Memory B cell (primary cell): ENCODE data around the gene TRMU.
A peak's percentile ranks its signal among the peaks of the same experiment; 100 is the strongest.

Experiments
- ATAC-seq: fragments of 150-1000 bp; cut with Tn5 transposase; 2 replicates; pipeline ENCODE4 v1.10.0; 2021; ENCODE audit warnings: low read depth, mild to moderate bottlenecking, moderate library complexity
- DNase-seq, 2 donors: peaks; one replicate each; pipeline ENCODE4 v3.0.0; 2022; ENCODE audit warnings: low spot score in 2 of 2
- H3K27ac Mint-ChIP-seq: one replicate; pipeline ENCODE4 v1.8.0; 2022; ENCODE audit warnings: mild to moderate bottlenecking, moderate library complexity, mixed read lengths
- H3K27me3 Mint-ChIP-seq: one replicate; pipeline ENCODE4 v1.8.0; 2022; ENCODE audit warnings: mixed read lengths
- H3K36me3 Mint-ChIP-seq: one replicate; pipeline ENCODE4 v1.8.0; 2022; ENCODE audit warnings: mild to moderate bottlenecking, mixed read lengths
- H3K4me1 Mint-ChIP-seq: one replicate; pipeline ENCODE4 v1.8.0; 2022; ENCODE audit warnings: mixed read lengths
- H3K4me3 Mint-ChIP-seq: one replicate; pipeline ENCODE4 v1.8.0; 2022; ENCODE audit warnings: mild to moderate bottlenecking, moderate library complexity, mixed read lengths
- H3K9me3 Mint-ChIP-seq: one replicate; pipeline ENCODE4 v1.8.0; 2022; ENCODE audit warnings: mixed read lengths

Gene TRMU, protein sequence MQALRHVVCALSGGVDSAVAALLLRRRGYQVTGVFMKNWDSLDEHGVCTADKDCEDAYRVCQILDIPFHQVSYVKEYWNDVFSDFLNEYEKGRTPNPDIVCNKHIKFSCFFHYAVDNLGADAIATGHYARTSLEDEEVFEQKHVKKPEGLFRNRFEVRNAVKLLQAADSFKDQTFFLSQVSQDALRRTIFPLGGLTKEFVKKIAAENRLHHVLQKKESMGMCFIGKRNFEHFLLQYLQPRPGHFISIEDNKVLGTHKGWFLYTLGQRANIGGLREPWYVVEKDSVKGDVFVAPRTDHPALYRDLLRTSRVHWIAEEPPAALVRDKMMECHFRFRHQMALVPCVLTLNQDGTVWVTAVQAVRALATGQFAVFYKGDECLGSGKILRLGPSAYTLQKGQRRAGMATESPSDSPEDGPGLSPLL

DNA sequence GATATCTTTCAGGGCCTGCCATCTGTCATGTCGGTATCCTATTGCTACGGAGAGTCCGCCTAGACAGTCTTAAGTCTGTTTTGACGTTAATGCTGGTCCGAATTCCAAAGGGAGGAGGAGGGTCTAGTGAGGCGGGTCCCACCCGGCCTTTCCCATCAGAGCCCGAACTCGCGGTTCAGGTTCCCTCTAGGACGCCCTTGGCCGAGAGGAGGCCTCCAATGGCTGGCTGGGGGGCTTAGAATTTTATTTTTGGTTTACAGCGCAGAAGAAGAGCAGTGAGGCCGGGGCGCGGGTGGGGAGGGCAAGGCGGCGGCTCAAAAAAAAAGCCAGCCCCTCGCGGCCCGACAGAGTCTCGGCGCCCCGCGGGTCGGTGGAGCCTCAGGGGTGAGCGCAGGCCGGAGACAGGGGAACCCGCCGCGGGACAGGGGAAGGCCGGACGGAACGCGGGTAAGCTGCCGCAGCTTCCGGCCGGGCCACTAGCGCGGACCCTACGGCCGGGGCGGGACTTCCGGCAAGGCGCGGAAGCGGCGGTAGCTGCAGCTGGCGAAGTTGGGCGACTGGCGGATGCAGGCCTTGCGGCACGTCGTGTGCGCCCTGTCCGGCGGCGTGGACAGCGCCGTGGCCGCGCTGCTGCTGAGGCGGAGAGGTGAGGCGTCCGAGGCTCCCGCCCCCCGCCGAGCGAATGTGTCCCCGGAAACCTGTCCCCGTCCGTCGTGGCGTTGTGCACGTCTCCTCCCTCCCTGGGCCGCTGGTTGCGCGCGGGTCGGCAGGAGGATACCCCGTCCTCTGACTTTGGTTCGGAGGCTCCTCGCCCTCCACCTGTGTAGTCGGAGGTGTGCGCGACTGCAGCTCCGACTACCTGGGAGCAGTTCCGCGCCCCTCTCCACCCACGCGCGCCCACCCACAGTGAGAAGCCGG is at the start of gene TRMU:
Gene TRMU, plus strand, starts transcription at position 514 of the 918 bp plus-strand sequence. Its CDS starts 51 bp downstream, at position 565.
- Mint-ChIP-seq H3K36me3 (peaks cover 17% of the 10 kb centered on the region), H3K27me3 (no peaks in the 10 kb centered on the region), H3K9me3 (no peaks in the 10 kb centered on the region)

DNA sequence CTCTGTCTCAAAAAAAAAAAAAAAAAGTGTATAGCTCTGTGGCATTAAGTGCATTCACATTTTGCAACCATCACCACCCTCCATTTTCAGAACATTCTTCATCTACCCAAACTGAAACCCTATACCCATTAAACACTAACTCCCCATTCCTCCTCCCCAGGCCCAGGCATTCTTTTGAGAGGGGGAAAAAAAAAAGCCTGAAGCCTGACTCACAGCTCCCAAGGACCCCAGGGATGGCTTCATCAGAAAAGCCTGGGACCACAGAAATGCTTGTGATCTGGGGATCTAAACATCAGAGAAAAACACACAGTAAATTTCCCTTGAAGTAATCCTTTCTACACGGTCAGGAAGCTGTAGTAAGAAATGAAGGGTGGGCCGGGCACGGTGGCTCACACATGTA is 49.5 kb upstream of the TRMU start:
- peaks cover 32% of the 10 kb centered on the region for H3K4me1 Mint-ChIP-seq
- H3K27ac Mint-ChIP-seq = no peak overlapping the region
- DNase-seq = no peak
- H3K36me3 Mint-ChIP-seq = peaks cover 9% of the 10 kb centered on the region
- no peaks in the 10 kb centered on the region for H3K27me3 Mint-ChIP-seq
- peaks cover 3% of the 10 kb centered on the region for H3K9me3 Mint-ChIP-seq
- H3K4me3 Mint-ChIP-seq = no peak overlapping the region
- no peak for ATAC-seq

More for the DNA sequence above, at the start of gene TRMU:
- Mint-ChIP-seq H3K4me3 (peak within 1 kb of the TSS; percentile 91), H3K4me1 (peaks cover 13% of the 10 kb centered on the region), H3K27ac (peak within 1 kb of the TSS; percentile 91)
- ATAC-seq (peak; percentile 91), DNase-seq (peak; percentile 65 to 79)

DNA sequence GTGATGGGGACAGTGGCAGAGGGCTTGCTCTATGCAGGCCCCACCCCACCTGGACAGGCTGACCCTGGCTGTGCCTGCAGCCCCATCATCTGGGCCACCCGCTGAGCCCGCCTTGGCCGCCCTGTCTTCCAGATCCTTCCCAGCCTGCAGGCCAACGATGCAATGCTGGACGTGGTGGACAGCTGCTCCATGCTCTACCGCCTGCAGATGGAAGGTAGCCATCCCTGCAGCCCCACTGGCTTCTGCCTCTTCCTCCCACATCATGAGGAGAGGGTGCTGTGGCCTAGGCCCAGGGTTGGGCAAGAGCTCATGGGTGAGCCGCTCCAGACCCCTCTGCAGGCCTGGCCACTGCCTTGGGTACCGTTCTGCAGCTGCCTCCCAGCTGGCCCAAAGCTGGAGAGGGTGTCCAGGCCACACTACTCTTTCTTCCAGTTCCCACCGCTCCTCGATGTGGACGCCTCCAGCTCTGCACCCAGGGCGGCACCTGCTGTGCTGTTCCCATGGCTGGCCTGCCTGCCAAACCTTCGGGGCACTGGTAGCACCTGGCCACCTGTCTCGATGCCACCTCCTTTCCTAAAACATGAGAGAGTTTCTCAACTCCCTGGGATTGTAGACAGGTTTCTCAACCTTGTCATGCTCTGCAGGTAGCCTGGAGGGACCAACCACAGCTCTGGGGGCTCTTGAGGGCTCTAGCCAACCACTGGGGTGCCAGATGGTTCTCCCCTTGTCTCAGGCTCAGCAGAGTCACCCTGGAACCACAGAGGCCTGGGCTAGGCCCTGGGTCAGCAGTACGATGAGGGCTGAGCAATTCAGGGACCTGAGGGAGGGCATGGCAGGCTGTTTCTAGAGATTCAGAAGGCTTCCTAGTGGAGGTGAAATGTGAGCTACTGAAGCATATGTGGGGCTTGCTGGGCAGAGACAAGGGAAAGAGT is 48.3 kb upstream of the TRMU start:
- peaks cover 8% of the 10 kb centered on the region for H3K36me3 Mint-ChIP-seq
- DNase-seq (no peak), ATAC-seq (no peak)
- peaks cover 3% of the 10 kb centered on the region for H3K9me3 Mint-ChIP-seq
- H3K27me3 Mint-ChIP-seq = no peaks in the 10 kb centered on the region
- H3K4me3 Mint-ChIP-seq = peak overlapping the region; percentile 86
- H3K4me1 Mint-ChIP-seq = peaks cover 27% of the 10 kb centered on the region
- H3K27ac Mint-ChIP-seq = peak overlapping the region; percentile 87

DNA sequence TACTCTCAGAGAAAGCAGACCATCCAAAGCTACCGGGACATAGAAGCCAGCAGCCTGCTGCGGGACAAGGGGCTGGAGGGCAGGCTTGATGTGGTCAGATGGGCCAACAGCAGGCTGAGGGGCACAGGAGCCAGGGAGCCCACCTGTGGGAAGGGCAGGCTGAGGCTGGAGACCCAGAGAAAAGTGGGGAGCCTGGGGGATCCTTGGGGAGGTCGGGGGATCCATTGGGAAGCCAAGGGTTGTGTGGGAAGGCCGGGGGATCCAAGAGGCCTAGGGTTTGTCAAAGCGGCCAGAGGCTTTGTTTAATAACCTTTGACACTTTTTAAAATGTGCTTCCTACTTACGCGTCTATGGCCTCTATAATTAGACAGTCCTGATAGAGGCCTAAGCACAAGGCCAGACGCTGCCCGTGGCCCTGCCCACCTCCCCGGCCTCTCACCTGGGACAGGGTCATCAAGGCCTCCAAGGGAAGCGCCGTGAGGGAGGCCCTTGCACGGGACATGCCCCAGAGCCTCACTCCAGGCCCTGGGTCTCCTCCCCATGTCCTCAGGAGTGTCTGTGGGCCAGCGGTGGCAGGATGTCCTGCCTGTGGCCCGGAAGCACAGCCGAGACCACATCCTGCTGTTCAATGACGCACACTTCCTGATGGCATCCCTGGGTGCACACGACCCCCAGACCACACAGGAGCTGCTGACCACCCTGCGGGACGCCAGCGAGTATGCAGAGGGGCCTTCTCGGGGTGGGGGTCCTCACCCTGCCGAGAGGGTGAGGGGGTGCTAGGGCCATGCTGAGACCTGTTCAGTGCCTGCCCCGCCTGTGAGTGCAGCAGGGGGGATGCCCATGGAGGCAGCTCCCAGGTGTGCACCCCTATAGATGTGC is 47.4 kb upstream of the TRMU start:
- Mint-ChIP-seq H3K36me3 (peaks cover 12% of the 10 kb centered on the region), H3K4me3 (peak overlapping the region; percentile 86), H3K9me3 (peaks cover 3% of the 10 kb centered on the region), H3K27me3 (no peaks in the 10 kb centered on the region), H3K4me1 (peaks cover 35% of the 10 kb centered on the region), H3K27ac (peak overlapping the region; percentile 87)
- peak in 1 of 2 donors; percentile 40 for DNase-seq
- peak; percentile 83 for ATAC-seq

DNA sequence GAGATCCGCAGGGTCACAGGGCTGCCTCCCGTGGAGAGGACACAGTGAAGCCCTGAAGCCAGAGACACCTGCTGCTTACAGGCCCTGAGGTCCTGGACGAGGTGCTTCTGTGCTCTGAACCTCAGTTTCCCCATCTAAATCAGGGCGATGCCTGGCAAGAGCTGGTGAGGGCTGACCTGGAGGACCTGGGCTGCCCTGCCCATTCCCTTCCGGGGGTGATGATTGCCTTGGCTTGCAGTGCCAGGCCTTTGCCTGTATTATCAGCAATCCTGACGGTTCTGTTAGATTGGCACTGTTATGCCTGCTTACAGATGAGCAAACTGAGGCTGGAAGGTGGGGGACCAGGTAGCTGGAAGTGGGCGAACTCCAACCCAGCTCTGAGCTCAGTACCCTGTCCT is 46.7 kb upstream of the TRMU start:
- Mint-ChIP-seq H3K9me3 (peaks cover 3% of the 10 kb centered on the region), H3K36me3 (peaks cover 12% of the 10 kb centered on the region)

DNA sequence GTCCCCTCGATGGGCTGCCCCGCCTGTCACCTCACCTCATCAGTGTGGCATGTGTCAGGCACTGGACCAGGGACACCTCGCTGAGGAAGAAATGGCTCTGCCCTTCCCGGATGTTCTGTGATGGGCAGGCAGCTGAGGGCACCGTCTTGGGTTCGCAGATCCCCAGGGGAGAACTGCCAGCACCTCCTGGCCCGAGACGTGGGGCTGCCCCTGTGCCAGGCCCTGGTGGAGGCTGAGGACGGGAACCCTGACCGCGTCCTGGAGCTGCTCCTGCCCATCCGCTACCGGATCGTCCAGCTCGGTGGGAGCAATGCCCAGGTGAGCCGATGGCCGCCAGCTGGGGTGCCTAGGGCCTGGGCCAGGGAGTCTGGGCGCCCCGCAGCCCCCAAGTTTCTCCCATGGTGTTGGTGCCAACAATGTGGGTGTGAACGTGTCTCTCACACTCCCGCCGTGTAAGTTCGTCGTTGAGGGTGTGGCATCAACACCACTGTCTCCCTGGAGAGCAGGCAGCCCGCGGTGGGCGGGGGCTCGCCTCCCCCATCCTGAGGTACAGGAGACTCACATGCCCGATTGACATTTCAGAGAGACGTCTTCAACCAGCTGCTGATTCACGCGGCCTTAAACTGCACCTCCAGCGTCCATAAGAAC is 46.1 kb upstream of the TRMU start:
- Mint-ChIP-seq H3K36me3 (peaks cover 10% of the 10 kb centered on the region), H3K4me1 (peaks cover 36% of the 10 kb centered on the region), H3K27me3 (no peaks in the 10 kb centered on the region), H3K27ac (no peak overlapping the region), H3K9me3 (peaks cover 3% of the 10 kb centered on the region), H3K4me3 (no peak overlapping the region)
- DNase-seq = no peak
- peak; percentile 8 for ATAC-seq

More for the DNA sequence above, 46.7 kb upstream of the TRMU start:
- H3K27me3 Mint-ChIP-seq = no peaks in the 10 kb centered on the region
- peaks cover 36% of the 10 kb centered on the region for H3K4me1 Mint-ChIP-seq
- ATAC-seq (no peak), DNase-seq (no peak)
- H3K27ac Mint-ChIP-seq = no peak overlapping the region
- H3K4me3 Mint-ChIP-seq = peak overlapping the region; percentile 86

DNA sequence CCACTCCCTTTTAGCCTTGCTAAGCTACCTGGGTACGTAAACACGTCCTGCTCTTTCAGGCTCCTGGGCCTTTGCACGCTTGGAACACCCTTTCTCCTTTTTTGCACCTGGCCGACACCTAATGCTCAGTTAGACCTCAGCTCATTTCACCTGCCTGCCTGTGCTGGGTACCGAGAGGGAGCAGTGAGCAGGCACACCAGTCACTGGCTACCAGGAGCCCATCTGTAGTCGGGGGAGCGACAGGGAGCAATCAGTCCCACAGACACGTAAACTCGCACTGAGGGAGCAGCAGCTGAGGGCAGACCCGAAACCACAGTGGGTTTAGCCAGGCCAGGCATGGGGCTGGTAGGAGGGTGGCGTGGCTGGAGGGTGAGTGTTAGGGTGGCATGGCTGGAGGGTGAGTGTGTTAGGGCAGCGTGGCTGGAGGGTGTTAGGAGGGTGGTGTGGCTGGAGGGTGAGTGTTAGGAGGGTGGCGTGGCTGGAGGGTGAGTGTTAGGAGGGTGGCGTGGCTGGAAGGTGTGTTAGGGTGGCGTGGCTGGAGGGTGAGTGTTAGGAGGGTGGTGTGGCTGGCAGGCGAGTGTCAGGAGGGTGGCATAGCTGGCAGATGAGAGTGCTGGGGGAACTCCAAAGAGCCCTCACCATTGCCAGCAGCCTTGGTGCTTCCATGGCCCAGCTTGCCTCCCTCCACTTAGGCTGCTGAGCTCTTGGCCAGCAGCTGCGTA is 45.2 kb upstream of the TRMU start:
- H3K4me3 Mint-ChIP-seq = no peak overlapping the region

DNA sequence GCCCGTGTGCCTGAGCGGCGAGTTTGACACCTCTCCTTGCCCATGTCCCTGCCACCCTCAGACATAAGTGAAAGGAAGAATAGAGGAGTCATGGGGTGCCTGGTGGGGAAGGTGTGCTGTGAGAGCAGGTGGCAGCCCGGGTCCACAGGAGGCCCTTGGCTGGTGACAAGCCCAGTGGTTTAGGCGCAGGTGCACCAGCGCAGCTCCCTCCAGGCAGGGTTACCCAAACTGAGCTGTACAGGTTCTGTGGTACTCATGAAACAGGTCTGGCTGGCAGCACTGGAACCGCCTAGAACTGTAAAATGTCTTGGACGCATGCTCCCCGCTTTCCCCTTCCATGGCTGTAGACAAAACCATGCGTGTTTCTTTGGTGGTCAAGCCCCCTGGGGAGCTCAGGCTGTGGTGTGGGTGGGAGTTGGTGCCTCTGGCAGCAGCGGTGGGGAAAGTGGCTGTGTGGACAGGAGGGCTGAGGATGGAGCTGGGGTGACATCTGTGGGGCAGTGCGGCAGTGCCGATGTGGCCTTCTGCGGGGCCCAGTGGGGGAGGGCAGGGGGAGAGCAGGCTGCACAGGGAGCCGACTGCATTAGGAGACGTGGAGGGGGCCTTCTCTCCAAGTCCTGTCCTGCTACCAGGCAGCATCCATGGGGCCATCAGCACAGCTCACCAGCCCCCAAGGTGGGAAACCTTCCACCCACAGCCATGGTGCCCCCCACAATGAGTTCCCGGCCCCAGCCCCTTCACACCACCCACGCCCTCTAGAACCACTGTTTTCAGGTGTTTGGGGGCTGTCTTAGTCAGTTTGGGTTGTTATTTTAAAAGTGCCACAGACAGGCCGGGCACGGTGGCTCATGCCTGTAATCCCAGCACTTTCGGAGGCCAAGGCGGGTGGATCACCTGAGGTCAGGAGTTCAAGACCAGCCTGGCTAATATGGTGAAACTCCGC is 44.4 kb upstream of the TRMU start:
- Mint-ChIP-seq H3K9me3 (peaks cover 3% of the 10 kb centered on the region), H3K4me1 (peaks cover 48% of the 10 kb centered on the region), H3K27me3 (no peaks in the 10 kb centered on the region), H3K36me3 (peaks cover 10% of the 10 kb centered on the region), H3K4me3 (no peak overlapping the region), H3K27ac (peak overlapping the region; percentile 78)
- ATAC-seq = no peak
- no peak for DNase-seq

More for the DNA sequence above, 45.2 kb upstream of the TRMU start:
- H3K27me3 Mint-ChIP-seq = no peaks in the 10 kb centered on the region
- no peak for ATAC-seq
- H3K4me1 Mint-ChIP-seq = peaks cover 39% of the 10 kb centered on the region
- H3K27ac Mint-ChIP-seq = peak overlapping the region; percentile 78
- peaks cover 10% of the 10 kb centered on the region for H3K36me3 Mint-ChIP-seq
- H3K9me3 Mint-ChIP-seq = peaks cover 3% of the 10 kb centered on the region
- no peak for DNase-seq

DNA sequence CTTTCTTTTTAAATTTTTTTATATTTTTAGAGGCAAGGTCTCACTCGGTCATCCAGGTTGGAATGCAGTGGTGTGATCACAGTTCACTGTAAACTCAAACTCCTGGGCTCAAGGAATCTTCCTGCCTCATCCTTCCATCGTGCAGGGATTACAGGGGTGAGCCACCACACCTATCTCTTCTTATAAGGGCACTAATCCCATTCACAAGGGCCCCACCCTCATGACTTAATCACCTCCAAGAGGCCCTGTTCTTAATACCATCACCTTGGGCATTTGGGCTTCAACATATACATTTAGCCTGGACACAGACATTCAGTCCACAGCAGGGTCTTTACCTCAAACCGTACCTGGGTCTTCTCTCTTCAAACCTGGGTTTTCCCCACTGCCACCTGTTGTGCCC is 43.3 kb upstream of the TRMU start:
- DNase-seq = no peak
- Mint-ChIP-seq H3K36me3 (peaks cover 10% of the 10 kb centered on the region), H3K4me1 (peaks cover 50% of the 10 kb centered on the region), H3K9me3 (peaks cover 3% of the 10 kb centered on the region), H3K27ac (peak overlapping the region; percentile 58), H3K4me3 (no peak overlapping the region), H3K27me3 (no peaks in the 10 kb centered on the region)
- ATAC-seq = no peak

DNA sequence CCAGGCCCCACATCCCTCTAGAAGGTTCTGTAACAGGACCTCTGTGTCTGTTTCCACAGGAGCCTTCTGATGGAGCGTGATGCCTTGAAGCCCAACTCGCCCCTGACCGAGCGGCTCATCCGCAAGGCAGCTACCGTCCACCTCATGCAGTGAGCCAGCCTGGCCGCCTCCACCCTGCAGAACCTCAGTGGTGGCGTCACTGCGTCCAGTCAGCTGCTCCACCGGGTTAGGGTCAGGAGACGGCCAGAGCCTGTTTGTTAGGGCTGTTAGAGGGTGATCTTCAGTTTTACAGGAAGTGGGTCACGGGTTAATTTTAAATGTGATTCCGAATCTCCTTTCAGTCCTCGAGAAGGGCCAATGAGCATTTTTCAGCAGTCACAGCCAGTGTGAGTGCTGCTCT is 42.8 kb upstream of the TRMU start:
- H3K9me3 Mint-ChIP-seq = peaks cover 3% of the 10 kb centered on the region
- H3K4me3 Mint-ChIP-seq = peak overlapping the region; percentile 9
- H3K27me3 Mint-ChIP-seq = no peaks in the 10 kb centered on the region
- H3K27ac Mint-ChIP-seq = peak overlapping the region; percentile 58
- ATAC-seq (no peak), DNase-seq (no peak)
- H3K36me3 Mint-ChIP-seq = peaks cover 7% of the 10 kb centered on the region
- H3K4me1 Mint-ChIP-seq = peaks cover 46% of the 10 kb centered on the region
